Stomach (tissue), 4 donors: ENCODE measurements around the gene BAZ2B.

Experiments used
- POLR2A ChIP-seq, 4 donors: fragments of 450-650 bp; IDR thresholded peaks; one replicate each; pipeline ENCODE4 v1.6.1; 2016; ENCODE audit warnings: antibody characterized with exemption in 4 of 4, control low read depth in 2 of 4, mild to moderate bottlenecking in 1 of 4, moderate library complexity in 1 of 4
- TF ChIP-seq, protein P1 (sequence below), 7 experiments: fragments of 450-650 bp in 4 of 7; fragments of 200-600 bp in 3 of 7; sonication (generic) in 3 of 7; IDR thresholded peaks; one replicate each; pipeline ENCODE4 v1.5.1; 2016 to 2019; ENCODE audit warnings: antibody characterized with exemption in 7 of 7, control low read depth in 2 of 7, mild to moderate bottlenecking in 1 of 7

DNA sequence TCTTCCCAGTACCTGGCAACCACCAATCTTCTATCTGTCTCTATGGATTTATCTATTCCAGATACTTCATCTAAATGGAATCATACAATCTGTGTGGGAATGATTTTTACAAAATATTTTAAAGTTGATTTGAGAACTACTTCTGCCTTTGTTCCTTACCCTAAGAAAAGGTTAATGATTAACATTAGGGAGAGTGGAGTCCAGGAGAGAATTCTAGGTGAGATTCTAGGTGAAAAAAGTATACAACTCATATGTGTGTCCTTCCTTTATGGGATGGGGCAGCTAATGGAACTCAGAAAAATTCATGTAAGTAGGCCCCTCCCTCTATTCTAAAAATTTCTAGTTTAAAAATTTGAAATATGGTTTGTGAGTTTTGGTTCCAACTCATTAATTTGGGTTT is 293.9 kb downstream of the BAZ2B start:
- TF ChIP-seq, protein P1, sequence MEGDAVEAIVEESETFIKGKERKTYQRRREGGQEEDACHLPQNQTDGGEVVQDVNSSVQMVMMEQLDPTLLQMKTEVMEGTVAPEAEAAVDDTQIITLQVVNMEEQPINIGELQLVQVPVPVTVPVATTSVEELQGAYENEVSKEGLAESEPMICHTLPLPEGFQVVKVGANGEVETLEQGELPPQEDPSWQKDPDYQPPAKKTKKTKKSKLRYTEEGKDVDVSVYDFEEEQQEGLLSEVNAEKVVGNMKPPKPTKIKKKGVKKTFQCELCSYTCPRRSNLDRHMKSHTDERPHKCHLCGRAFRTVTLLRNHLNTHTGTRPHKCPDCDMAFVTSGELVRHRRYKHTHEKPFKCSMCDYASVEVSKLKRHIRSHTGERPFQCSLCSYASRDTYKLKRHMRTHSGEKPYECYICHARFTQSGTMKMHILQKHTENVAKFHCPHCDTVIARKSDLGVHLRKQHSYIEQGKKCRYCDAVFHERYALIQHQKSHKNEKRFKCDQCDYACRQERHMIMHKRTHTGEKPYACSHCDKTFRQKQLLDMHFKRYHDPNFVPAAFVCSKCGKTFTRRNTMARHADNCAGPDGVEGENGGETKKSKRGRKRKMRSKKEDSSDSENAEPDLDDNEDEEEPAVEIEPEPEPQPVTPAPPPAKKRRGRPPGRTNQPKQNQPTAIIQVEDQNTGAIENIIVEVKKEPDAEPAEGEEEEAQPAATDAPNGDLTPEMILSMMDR (IDR thresholded peaks at IDR 0.05), result no peak
- TF ChIP-seq POLR2A (IDR thresholded peaks at IDR 0.05), result no peak
